Measurements from ENCODE around the gene DDX51. TPM values are rescaled to one million over a fixed set of nuclear protein-coding genes. Genes with fewer than 3 reads are reported as not detected.
A peak's percentile ranks its signal among the peaks of the same experiment; 100 is the strongest.

The DDX51 gene
- total RNA-seq, 1 experiment from 2014 or later = 38.1 TPM

- Histone ChIP-seq H3K27me3 (ENCODE audit: insufficient read depth, low read length) (no peaks in the 10 kb centered on the region), H3K9me3 (ENCODE audit: control insufficient read depth in 1 of 2, insufficient read depth in 1 of 2, low read depth in 1 of 2, low read length in 2 of 2) (peaks cover 0 to 16% of the 10 kb centered on the region in 2 experiments; a peak in 1 of 4 replicates), H3K9me2 (ENCODE audit: insufficient read depth) (no peaks in the 10 kb centered on the region), H3K27ac (ENCODE audit: low read depth, low read length) (peak overlapping the region; percentile 1; the same call in 1 of the 2 replicates), H3K79me2 (ENCODE audit: insufficient read depth, low read length) (no peaks in the 10 kb centered on the region), H4K20me1 (ENCODE audit: insufficient read depth) (no peaks in the 10 kb centered on the region), H2AFZ (ENCODE audit: low read depth, low read length, poor library complexity, severe bottlenecking) (no peak overlapping the region), H3K4me2 (ENCODE audit: low read length) (no peak overlapping the region), H3K36me3 (ENCODE audit: control insufficient read depth in 1 of 2, insufficient read depth in 2 of 2, low read length in 2 of 2) (peaks cover 0 to 26% of the 10 kb centered on the region in 2 experiments; a peak in 2 of 4 replicates), H3K4me3 (replicated peaks in 1 of 2; ENCODE audit: low read depth in 1 of 2, low read length in 2 of 2) (no peak overlapping the region), H3K4me1 (ENCODE audit: control insufficient read depth in 1 of 2, insufficient read depth in 2 of 2, low read length in 2 of 2) (peaks cover 0 to 7% of the 10 kb centered on the region in 2 experiments; a peak in 1 of 4 replicates), H3K9ac (ENCODE audit: low read length) (no peak overlapping the region)
- BruUV-seq (replicated peaks) = no TSS peak
- no peak for DNase-seq (ENCODE audit: low read depth, low spot score)
- RAD21 ChIA-PET (ENCODE audit: low non-redundant PET in 1 of 2, low total read pairs in 2 of 2, uncharacterized antibody in 2 of 2, unreplicated experiment in 2 of 2) = no interaction called here
- POLR2A ChIA-PET = no interaction called here
- TF ChIP-seq FOSL1 (IDR thresholded peaks at IDR 0.05; ENCODE audit: low read depth) = no peak
- TF ChIP-seq ELF1 (IDR thresholded peaks at IDR 0.05; ENCODE audit: borderline replicate concordance, low read depth) = no peak
- TF ChIP-seq YY1 (IDR thresholded peaks at IDR 0.05; ENCODE audit: extremely low read depth, insufficient replicate concordance, low read depth, low read length) = no peak
- TF ChIP-seq POLR2AphosphoS5 (IDR thresholded peaks at IDR 0.05; ENCODE audit: low read depth, low read length) = no peak
- ATAC-seq = no peak
- intact Hi-C loops (cut with micrococcal nuclease) = no loop called here
- CTCF ChIA-PET = no interaction called here
Measured at GRCh38 chr12:132156573-132157325, 12.6 kb upstream of the DDX51 start.

GRCh38 chr12:132155771-132156572 is 11.9 kb upstream of the DDX51 start:
- no peak overlapping the region for H3K4me3 ChIP-seq (replicated peaks in 1 of 2; ENCODE audit: low read depth in 1 of 2, low read length in 2 of 2)
- no peak overlapping the region for H2AFZ ChIP-seq (ENCODE audit: low read depth, low read length, poor library complexity, severe bottlenecking)
- ChIA-PET CTCF (no interaction called here), POLR2A (no interaction called here), RAD21 (ENCODE audit: low non-redundant PET in 1 of 2, low total read pairs in 2 of 2, uncharacterized antibody in 2 of 2, unreplicated experiment in 2 of 2) (no interaction called here)
- H3K9me3 ChIP-seq (ENCODE audit: control insufficient read depth in 1 of 2, insufficient read depth in 1 of 2, low read depth in 1 of 2, low read length in 2 of 2) = peaks cover 0 to 16% of the 10 kb centered on the region in 2 experiments; a peak in 1 of 4 replicates
- DNase-seq (ENCODE audit: low read depth, low spot score) (no peak), ATAC-seq (no peak)
- no peaks in the 10 kb centered on the region for H3K27me3 ChIP-seq (ENCODE audit: insufficient read depth, low read length)
- no peaks in the 10 kb centered on the region for H3K79me2 ChIP-seq (ENCODE audit: insufficient read depth, low read length)
- BruUV-seq (replicated peaks) = no TSS peak
- peaks cover 0 to 7% of the 10 kb centered on the region in 2 experiments; a peak in 1 of 4 replicates for H3K4me1 ChIP-seq (ENCODE audit: control insufficient read depth in 1 of 2, insufficient read depth in 2 of 2, low read length in 2 of 2)
- H3K27ac ChIP-seq (ENCODE audit: low read depth, low read length) = peak overlapping the region; percentile 1; the same call in 1 of the 2 replicates
- intact Hi-C loops (cut with micrococcal nuclease) = loop anchor here (2.0 kb wide), 1 partner anchor 63 kb away; no protein-coding TSS in a partner anchor
- TF ChIP-seq ZFX (IDR thresholded peaks at IDR 0.05) (no peak), JUND (IDR thresholded peaks at IDR 0.05) (no peak), EGR1 (IDR thresholded peaks at IDR 0.05; ENCODE audit: low read depth) (no peak), CBX3 (IDR thresholded peaks at IDR 0.05; ENCODE audit: low read depth) (no peak; the same call in 1 of the 2 replicates), SRF (IDR thresholded peaks at IDR 0.05; ENCODE audit: low read depth) (no peak), ZNF274 (IDR thresholded peaks at IDR 0.05; ENCODE audit: low read depth, low read length) (no peak), ATF3 (IDR thresholded peaks at IDR 0.05) (no peak), ELF1 (IDR thresholded peaks at IDR 0.05; ENCODE audit: borderline replicate concordance, low read depth) (no peak), REST (IDR thresholded peaks at IDR 0.05; ENCODE audit: low read depth) (no peak), EZH2phosphoT487 (IDR thresholded peaks at IDR 0.05; ENCODE audit: borderline replicate concordance) (no peak), TCF7L2 (IDR thresholded peaks at IDR 0.05; ENCODE audit: borderline replicate concordance, extremely low read depth, insufficient read depth, insufficient read length) (no peak), RAD21 (IDR thresholded peaks at IDR 0.05; ENCODE audit: low read depth) (no peak)
- no peaks in the 10 kb centered on the region for H3K9me2 ChIP-seq (ENCODE audit: insufficient read depth)
- no peak overlapping the region for H3K4me2 ChIP-seq (ENCODE audit: low read length)
- peaks cover 0 to 26% of the 10 kb centered on the region in 2 experiments; a peak in 2 of 4 replicates for H3K36me3 ChIP-seq (ENCODE audit: control insufficient read depth in 1 of 2, insufficient read depth in 2 of 2, low read length in 2 of 2)
- H4K20me1 ChIP-seq (ENCODE audit: insufficient read depth) = no peaks in the 10 kb centered on the region
- H3K9ac ChIP-seq (ENCODE audit: low read length) = no peak overlapping the region

Data from HCT116 (cell line).